WTC11 (cell line): Measurements from ENCODE around the gene HPS1. TPM values are rescaled to one million over a fixed set of nuclear protein-coding genes. Genes with fewer than 3 reads are reported as not detected.
A peak's percentile ranks its signal among the peaks of the same experiment; 100 is the strongest.

Experiments
- ATAC-seq: fragments of 200-7000 bp; cut with Tn5 transposase; 2 replicates; pipeline ENCODE4 v1.10.0; 2021; ENCODE audit warnings: mild to moderate bottlenecking, moderate library complexity
- CTCF ChIA-PET: fragments of 300-600 bp; sonication (Branson Sonifier 250); formaldehyde crosslinking; loops from one replicate; lab custom pipeline; 2021; ENCODE audit warnings: antibody characterized with exemption; lab: Charles Lee
- POLR2A ChIA-PET: fragments of 350-600 bp; sonication (Branson Sonifier 250); formaldehyde crosslinking; loops from one replicate; lab custom pipeline; 2021; ENCODE audit warnings: antibody characterized with exemption; lab: Charles Lee
- DNase-seq: peaks from one replicate; pipeline ENCODE4 v3.0.0; 2021; ENCODE audit warnings: low spot score
- H3K27ac Mint-ChIP-seq: 2 replicates; pipeline ENCODE4 v1.8.0; 2021; ENCODE audit warnings: mixed read lengths
- H3K27me3 Mint-ChIP-seq: 2 replicates; pipeline ENCODE4 v1.8.0; 2021; ENCODE audit warnings: low read depth, mild to moderate bottlenecking, moderate library complexity, mixed read lengths
- H3K36me3 Mint-ChIP-seq: 2 replicates; pipeline ENCODE4 v1.8.0; 2021; ENCODE audit warnings: mixed read lengths
- H3K4me1 Mint-ChIP-seq: 2 replicates; pipeline ENCODE4 v1.8.0; 2022; ENCODE audit warnings: mixed read lengths
- H3K4me3 Mint-ChIP-seq: 2 replicates; pipeline ENCODE4 v1.8.0; 2021; ENCODE audit warnings: mild to moderate bottlenecking, moderate library complexity, mixed read lengths
- H3K9me3 Mint-ChIP-seq: 2 replicates; pipeline ENCODE4 v1.8.0; 2021; ENCODE audit warnings: mixed read lengths
- AFF4 ChIP-seq: sonication (generic); formaldehyde crosslinking; IDR thresholded peaks from 2 replicates; pipeline ENCODE4 v1.8.1; 2023; ENCODE audit warnings: mild to moderate bottlenecking, missing genetic modification reagents, borderline replicate concordance
- ATF6 ChIP-seq: sonication (generic); formaldehyde crosslinking; IDR thresholded peaks from 2 replicates; pipeline ENCODE4 v1.8.1; 2023; ENCODE audit warnings: mild to moderate bottlenecking, missing genetic modification reagents
- CTCF ChIP-seq: fragments of 200-600 bp; IDR thresholded peaks from 2 replicates; pipeline ENCODE4 v1.8.0; 2022; ENCODE audit warnings: antibody characterized with exemption
- ERG ChIP-seq: fragments of 250-450 bp; sonication (Bioruptor Pico); IDR thresholded peaks from 2 replicates; pipeline ENCODE4 v1.8.0; 2021; ENCODE audit warnings: mild to moderate bottlenecking
- GTF2I ChIP-seq: fragments of 250-450 bp; sonication (Bioruptor Pico); conservative IDR thresholded peaks from 2 replicates; pipeline ENCODE4 v1.4.0; 2021; ENCODE audit warnings: mild to moderate bottlenecking
- NR1H2 ChIP-seq: sonication (generic); formaldehyde crosslinking; IDR thresholded peaks from 2 replicates; pipeline ENCODE4 v1.9.0; 2021; ENCODE audit warnings: mild to moderate bottlenecking, moderate library complexity, missing genetic modification reagents
- NR3C1 ChIP-seq: sonication (generic); formaldehyde crosslinking; conservative IDR thresholded peaks from 2 replicates; pipeline ENCODE4 v1.8.1; 2023; ENCODE audit warnings: low read depth, mild to moderate bottlenecking, missing genetic modification reagents
- OVOL2 ChIP-seq: fragments of 250-450 bp; sonication (Bioruptor Pico); IDR thresholded peaks from 2 replicates; pipeline ENCODE4 v1.9.0; 2021; ENCODE audit warnings: mild to moderate bottlenecking, borderline replicate concordance
- PRDM15 ChIP-seq: sonication (generic); formaldehyde crosslinking; IDR thresholded peaks from 2 replicates; pipeline ENCODE4 v1.8.0; 2022; ENCODE audit warnings: missing genetic modification reagents
- PRRX2 ChIP-seq: fragments of 250-450 bp; sonication (Bioruptor Pico); IDR thresholded peaks from 2 replicates; pipeline ENCODE4 v1.8.0; 2021; ENCODE audit warnings: mild to moderate bottlenecking
- USF1 ChIP-seq: sonication (generic); formaldehyde crosslinking; IDR thresholded peaks from 2 replicates; pipeline ENCODE4 v1.8.0; 2022; ENCODE audit warnings: mild to moderate bottlenecking, missing genetic modification reagents
- ZNF121 ChIP-seq: sonication (generic); formaldehyde crosslinking; IDR thresholded peaks from 2 replicates; pipeline ENCODE4 v1.8.0; 2023; ENCODE audit warnings: missing genetic modification reagents
- ZNF232 ChIP-seq: sonication (generic); formaldehyde crosslinking; IDR thresholded peaks from 2 replicates; pipeline ENCODE4 v1.8.0; 2022; ENCODE audit warnings: mild to moderate bottlenecking, missing genetic modification reagents
- ZNF396 ChIP-seq: fragments of 250-450 bp; sonication (Bioruptor Pico); IDR thresholded peaks from 2 replicates; pipeline ENCODE4 v1.8.0; 2021; ENCODE audit warnings: mild to moderate bottlenecking, moderate library complexity, borderline replicate concordance
- ZNF423 ChIP-seq: fragments of 250-450 bp; sonication (Bioruptor Pico); IDR thresholded peaks from 2 replicates; pipeline ENCODE4 v2.1.2; 2022; ENCODE audit warnings: mild to moderate bottlenecking, moderate library complexity
- ZNF425 ChIP-seq: fragments of 250-450 bp; sonication (Bioruptor Pico); conservative IDR thresholded peaks from 2 replicates; pipeline ENCODE4 v1.9.0; 2021; ENCODE audit warnings: mild to moderate bottlenecking
- total RNA-seq: library from RNA; stranded (reverse); gene quantifications from 3 replicates; pipeline ENCODE4 v1.2.3, GENCODE V29; 2021
- TF ChIP-seq, protein P1 (sequence below): fragments of 250-450 bp; sonication (Bioruptor Pico); IDR thresholded peaks from 2 replicates; pipeline ENCODE4 v1.9.0; 2021; ENCODE audit warnings: mild to moderate bottlenecking

The HPS1 gene
- total RNA-seq, 1 experiment from 2014 or later = 49.3 TPM

DNA sequence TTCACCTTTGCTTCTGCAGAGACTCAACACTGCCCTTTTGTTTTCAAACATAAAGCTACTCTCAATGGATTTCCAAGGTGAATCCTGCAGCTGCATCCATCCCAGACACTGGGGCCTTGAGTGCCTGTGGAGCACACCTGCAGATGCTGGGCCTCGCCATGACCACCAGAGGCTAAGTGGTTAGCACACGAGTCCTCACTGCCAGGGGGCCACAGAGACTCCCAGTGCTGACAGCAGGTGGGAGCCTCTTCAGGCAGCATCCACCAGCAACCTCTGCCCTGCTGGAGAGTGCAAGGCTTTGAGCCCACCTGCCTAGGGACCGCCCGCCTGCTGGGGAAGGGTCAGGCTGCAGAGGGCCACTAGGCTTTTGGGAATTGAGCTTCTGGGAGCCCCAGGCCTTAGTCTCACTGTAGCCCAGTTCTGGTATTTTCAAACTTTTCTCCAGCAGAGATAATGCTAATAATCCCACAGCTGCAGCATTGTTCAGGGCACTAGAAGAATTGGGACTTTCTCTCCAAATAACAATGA, 9.4 kb upstream of the HPS1 start:
- Mint-ChIP-seq H3K27ac (no peak overlapping the region), H3K27me3 (no peaks in the 10 kb centered on the region; the same call in 1 of the 2 replicates), H3K36me3 (no peaks in the 10 kb centered on the region), H3K4me1 (peaks cover 44% of the 10 kb centered on the region), H3K9me3 (no peaks in the 10 kb centered on the region), H3K4me3 (no peak overlapping the region)
- ATAC-seq = peak; percentile 11; the same call in 1 of the 2 replicates
- no peak for DNase-seq
- TF ChIP-seq ATF6 (CRISPR knock-in tag) (no peak), ZNF121 (CRISPR knock-in tag) (peak; percentile 74), NR3C1 (no peak), NR1H2 (no peak), GTF2I (CRISPR knock-in tag) (0 out of 2 replicates have a peak, but pooled peaks have one; percentile 31), PRDM15 (CRISPR knock-in tag) (no peak), ERG (CRISPR knock-in tag) (no peak), USF1 (CRISPR knock-in tag) (no peak), CTCF (no peak), ZNF396 (0 out of 2 replicates have a peak, but pooled peaks have one; percentile 47), AFF4 (no peak), ZNF425 (CRISPR knock-in tag) (no peak), ZNF423 (CRISPR knock-in tag) (peak; percentile 99), OVOL2 (CRISPR knock-in tag) (no peak), ZNF232 (no peak), PRRX2 (CRISPR knock-in tag) (no peak)
- TF ChIP-seq, protein P1, sequence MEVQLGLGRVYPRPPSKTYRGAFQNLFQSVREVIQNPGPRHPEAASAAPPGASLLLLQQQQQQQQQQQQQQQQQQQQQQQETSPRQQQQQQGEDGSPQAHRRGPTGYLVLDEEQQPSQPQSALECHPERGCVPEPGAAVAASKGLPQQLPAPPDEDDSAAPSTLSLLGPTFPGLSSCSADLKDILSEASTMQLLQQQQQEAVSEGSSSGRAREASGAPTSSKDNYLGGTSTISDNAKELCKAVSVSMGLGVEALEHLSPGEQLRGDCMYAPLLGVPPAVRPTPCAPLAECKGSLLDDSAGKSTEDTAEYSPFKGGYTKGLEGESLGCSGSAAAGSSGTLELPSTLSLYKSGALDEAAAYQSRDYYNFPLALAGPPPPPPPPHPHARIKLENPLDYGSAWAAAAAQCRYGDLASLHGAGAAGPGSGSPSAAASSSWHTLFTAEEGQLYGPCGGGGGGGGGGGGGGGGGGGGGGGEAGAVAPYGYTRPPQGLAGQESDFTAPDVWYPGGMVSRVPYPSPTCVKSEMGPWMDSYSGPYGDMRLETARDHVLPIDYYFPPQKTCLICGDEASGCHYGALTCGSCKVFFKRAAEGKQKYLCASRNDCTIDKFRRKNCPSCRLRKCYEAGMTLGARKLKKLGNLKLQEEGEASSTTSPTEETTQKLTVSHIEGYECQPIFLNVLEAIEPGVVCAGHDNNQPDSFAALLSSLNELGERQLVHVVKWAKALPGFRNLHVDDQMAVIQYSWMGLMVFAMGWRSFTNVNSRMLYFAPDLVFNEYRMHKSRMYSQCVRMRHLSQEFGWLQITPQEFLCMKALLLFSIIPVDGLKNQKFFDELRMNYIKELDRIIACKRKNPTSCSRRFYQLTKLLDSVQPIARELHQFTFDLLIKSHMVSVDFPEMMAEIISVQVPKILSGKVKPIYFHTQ (CRISPR knock-in tag) = no peak
- ChIA-PET CTCF (interaction anchor here (0.8 to 3.4 kb wide), 5 partner anchors 11 to 790 kb away, joined by 3 to 26 read pairs (median 6); no protein-coding TSS in a partner anchor), POLR2A (no interaction called here)
